Fibroblast of lung (primary cell): ENCODE measurements around the gene SCN3A. TPM values are rescaled to one million over a fixed set of nuclear protein-coding genes. Genes with fewer than 3 reads are reported as not detected.

Experiments
- DNase-seq, 2 donors: peaks; one replicate each; pipeline versions ENCODE4 v3.0.0 to v3.0.0-alpha.2; 2010; ENCODE audit warnings: low read depth in 2 of 2
- H2AFZ ChIP-seq: 2 replicates; pipeline ENCODE4 v1.5.1; 2012; ENCODE audit warnings: low read length, control low read depth, inconsistent platforms
- H3K27ac ChIP-seq: 2 replicates; pipeline ENCODE4 v1.5.1; 2011; ENCODE audit warnings: low read length, control low read depth; ENCODE audit not compliant: insufficient read depth
- H3K27me3 ChIP-seq: 2 replicates; pipeline ENCODE4 v1.5.1; 2011; ENCODE audit warnings: mild to moderate bottlenecking, low read length; ENCODE audit not compliant: control insufficient read depth, insufficient read depth
- H3K36me3 ChIP-seq: 2 replicates; pipeline ENCODE4 v1.5.1; 2011; ENCODE audit warnings: low read length; ENCODE audit not compliant: control insufficient read depth, insufficient read depth
- H3K4me1 ChIP-seq: 2 replicates; pipeline ENCODE4 v1.5.1; 2011; ENCODE audit warnings: low read length; ENCODE audit not compliant: control insufficient read depth, insufficient read depth; ENCODE audit errors: extremely low read depth
- H3K4me2 ChIP-seq: 2 replicates; pipeline ENCODE4 v1.5.1; 2011; ENCODE audit warnings: low read length, control low read depth; ENCODE audit not compliant: insufficient read depth; ENCODE audit errors: extremely low read depth
- H3K4me3 ChIP-seq, 4 experiments: fragments of 200-600 bp in 1 of 4; sonication (generic) in 1 of 4; replicated peaks in 1 of 4; 2 replicates each; pipeline ENCODE4 v1.5.1; 2011 to 2016; ENCODE audit warnings: low read length in 4 of 4, low read depth in 3 of 4, mild to moderate bottlenecking in 3 of 4, control low read depth in 2 of 4, inconsistent platforms in 1 of 4, mixed read lengths in 1 of 4; ENCODE audit not compliant: insufficient read depth in 1 of 4; ENCODE audit errors: control extremely low read depth in 1 of 4
- H3K79me2 ChIP-seq: 2 replicates; pipeline ENCODE4 v1.5.1; 2012; ENCODE audit warnings: mild to moderate bottlenecking, low read length, inconsistent platforms; ENCODE audit not compliant: control insufficient read depth, insufficient read depth
- H3K9ac ChIP-seq: 2 replicates; pipeline ENCODE4 v1.5.1; 2011; ENCODE audit warnings: mild to moderate bottlenecking, low read length, control low read depth; ENCODE audit not compliant: insufficient read depth
- H3K9me3 ChIP-seq: 2 replicates; pipeline ENCODE4 v1.5.1; 2012; ENCODE audit warnings: low read depth, low read length; ENCODE audit not compliant: control insufficient read depth, insufficient read depth
- H4K20me1 ChIP-seq: 2 replicates; pipeline ENCODE4 v1.5.1; 2011; ENCODE audit warnings: low read length; ENCODE audit not compliant: control insufficient read depth, insufficient read depth; ENCODE audit errors: extremely low read depth
- CTCF ChIP-seq, 2 donors: IDR thresholded peaks in 1 of 2; conservative IDR thresholded peaks in 1 of 2; 1 replicate in 1 of 2; 2 replicates in 1 of 2; pipeline ENCODE4 v1.5.1; 2011 to 2012; ENCODE audit warnings: low read length in 2 of 2, control low read depth in 1 of 2, inconsistent platforms in 1 of 2, low read depth in 1 of 2, mild to moderate bottlenecking in 1 of 2
- EZH2 ChIP-seq: IDR thresholded peaks from 2 replicates; pipeline ENCODE4 v1.5.1; 2012; ENCODE audit warnings: low read length, control low read depth, mild to moderate bottlenecking; ENCODE audit errors: missing control alignments
- polyA plus RNA-seq, 2 donors: library from polyadenylated mRNA; depleted of rRNA in 1 of 2; stranded (reverse) in 1 of 2; unstranded in 1 of 2; fragments of >200 nt; gene quantifications; 2 replicates each; pipeline ENCODE4 v1.2.1, GENCODE V29; 2011 to 2012; ENCODE audit warnings: missing spikeins in 1 of 2
- total RNA-seq: library from RNA; depleted of rRNA; stranded (reverse); fragments of >200 nt; gene quantifications from 2 replicates; pipeline ENCODE4 v1.2.1, GENCODE V29; 2014

SCN3A gene
- total and polyA plus RNA-seq, 2 donors (not counting 1 experiment from before 2014, with no cell fraction given) = 0.14 to 0.33 TPM

- Histone ChIP-seq H3K4me1 (no peaks in the 10 kb centered on the region), H3K27ac (no peak overlapping the region), H3K4me3 (no peak overlapping the region), H4K20me1 (no peaks in the 10 kb centered on the region), H3K9ac (no peak overlapping the region), H3K4me2 (no peak overlapping the region), H3K9me3 (no peaks in the 10 kb centered on the region), H3K36me3 (no peaks in the 10 kb centered on the region), H2AFZ (no peak overlapping the region), H3K27me3 (no peaks in the 10 kb centered on the region), H3K79me2 (no peaks in the 10 kb centered on the region)
- TF ChIP-seq EZH2 (no peak), CTCF (conservative IDR thresholded peaks at IDR 0.05 in 1 of 2, IDR thresholded peaks at IDR 0.05 in 1 of 2; ENCODE audit: low read depth in 1 of 2, low read length in 2 of 2) (no peak)
- no peak for DNase-seq
Observed at GRCh38 chr2:165141601-165142354, 62.1 kb downstream of the SCN3A start.

GRCh38 chr2:165126244-165126643 lies 77.6 kb downstream of the SCN3A start:
- Histone ChIP-seq H3K4me1 (no peaks in the 10 kb centered on the region), H3K27me3 (no peaks in the 10 kb centered on the region), H3K27ac (no peak overlapping the region), H3K4me2 (no peak overlapping the region), H3K9me3 (no peaks in the 10 kb centered on the region), H3K4me3 (no peak overlapping the region), H3K36me3 (no peaks in the 10 kb centered on the region), H2AFZ (no peak overlapping the region), H4K20me1 (no peaks in the 10 kb centered on the region), H3K79me2 (no peaks in the 10 kb centered on the region), H3K9ac (no peak overlapping the region)
- no peak for DNase-seq
- TF ChIP-seq EZH2 = no peak
- no peak for TF ChIP-seq CTCF (conservative IDR thresholded peaks at IDR 0.05 in 1 of 2, IDR thresholded peaks at IDR 0.05 in 1 of 2; ENCODE audit: low read depth in 1 of 2, low read length in 2 of 2)

GRCh38 chr2:165122521-165122920 lies 81.3 kb downstream of the SCN3A start:
- Histone ChIP-seq H2AFZ (no peak overlapping the region), H3K9ac (no peak overlapping the region), H3K36me3 (no peaks in the 10 kb centered on the region), H3K4me1 (no peaks in the 10 kb centered on the region), H3K27me3 (no peaks in the 10 kb centered on the region), H3K9me3 (no peaks in the 10 kb centered on the region), H3K79me2 (no peaks in the 10 kb centered on the region), H3K27ac (no peak overlapping the region), H3K4me3 (no peak overlapping the region), H3K4me2 (no peak overlapping the region), H4K20me1 (no peaks in the 10 kb centered on the region)
- no peak for DNase-seq
- TF ChIP-seq CTCF (conservative IDR thresholded peaks at IDR 0.05 in 1 of 2, IDR thresholded peaks at IDR 0.05 in 1 of 2; ENCODE audit: low read depth in 1 of 2, low read length in 2 of 2) (no peak), EZH2 (no peak)
